NCI-H1105 treated with DMSO at 0.1 percent for 48 hours (cell line): ENCODE data around the gene SFR1.

ENCODE experiments used
- DNase-seq: peaks from one replicate; lab custom pipeline; 2025; lab: John Stamatoyannopoulos, UW

The SFR1 gene, protein sequence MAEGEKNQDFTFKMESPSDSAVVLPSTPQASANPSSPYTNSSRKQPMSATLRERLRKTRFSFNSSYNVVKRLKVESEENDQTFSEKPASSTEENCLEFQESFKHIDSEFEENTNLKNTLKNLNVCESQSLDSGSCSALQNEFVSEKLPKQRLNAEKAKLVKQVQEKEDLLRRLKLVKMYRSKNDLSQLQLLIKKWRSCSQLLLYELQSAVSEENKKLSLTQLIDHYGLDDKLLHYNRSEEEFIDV

DNA sequence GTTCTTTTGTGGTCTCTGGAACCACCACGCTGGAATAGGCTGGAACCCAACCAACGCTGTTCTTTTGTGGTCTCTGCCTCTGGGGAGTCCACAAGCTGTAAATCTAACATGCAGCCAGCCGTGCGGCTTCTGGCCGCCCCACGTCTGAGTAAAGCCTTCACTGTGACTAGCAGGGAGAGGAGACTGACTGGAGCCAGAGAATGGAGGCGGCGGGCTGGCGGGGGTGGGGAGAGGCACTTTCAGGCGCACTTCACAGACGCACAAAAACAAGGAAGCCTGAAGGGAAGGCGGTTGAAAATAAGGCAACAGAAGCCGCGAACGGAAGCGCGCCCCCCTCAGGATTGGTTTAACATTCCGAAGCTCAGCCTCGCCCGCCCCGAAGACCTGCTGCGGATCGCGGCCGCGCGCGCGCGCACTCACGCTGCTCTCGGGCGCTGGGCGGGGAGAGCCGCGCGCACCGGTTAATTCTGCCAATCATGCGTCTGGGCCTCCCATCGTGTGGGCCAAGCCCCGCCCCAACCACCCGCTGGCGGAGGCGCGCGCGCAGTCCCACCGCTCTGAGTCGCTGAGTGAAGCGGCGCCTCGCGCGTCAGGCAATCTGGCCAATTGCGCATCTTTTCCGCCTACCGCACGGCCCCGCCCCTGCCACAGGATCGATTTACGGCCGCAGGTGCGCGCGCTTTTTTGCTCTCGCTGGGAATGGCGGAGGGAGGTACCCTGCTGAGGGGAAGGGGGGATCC lies at the start of gene SFR1:
Gene SFR1, plus strand, starts transcription at position 687 of the 740 bp plus-strand sequence. Its CDS starts 13 bp downstream, at position 700.
- DNase-seq = peak; percentile 93

DNA sequence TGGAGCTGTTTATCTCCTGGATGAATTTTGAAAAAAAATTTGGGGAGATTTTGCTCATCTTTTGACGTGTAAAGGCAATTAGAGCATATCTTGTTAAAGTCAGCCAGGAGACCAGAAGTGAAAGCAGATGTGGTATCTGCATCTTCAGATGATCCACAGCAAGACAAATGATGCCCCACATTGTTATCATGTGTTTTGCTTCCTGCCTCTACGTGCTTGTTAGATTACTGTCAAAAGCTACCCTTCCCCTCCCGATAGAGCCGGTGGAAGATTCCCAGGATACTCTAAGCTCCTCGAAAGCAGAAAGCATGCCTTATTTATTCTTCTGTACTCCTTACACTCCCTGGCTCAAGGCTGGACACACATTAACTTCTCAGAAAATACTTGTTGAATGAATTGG lies 49.2 kb upstream of the SFR1 start:
- no peak for DNase-seq

DNA sequence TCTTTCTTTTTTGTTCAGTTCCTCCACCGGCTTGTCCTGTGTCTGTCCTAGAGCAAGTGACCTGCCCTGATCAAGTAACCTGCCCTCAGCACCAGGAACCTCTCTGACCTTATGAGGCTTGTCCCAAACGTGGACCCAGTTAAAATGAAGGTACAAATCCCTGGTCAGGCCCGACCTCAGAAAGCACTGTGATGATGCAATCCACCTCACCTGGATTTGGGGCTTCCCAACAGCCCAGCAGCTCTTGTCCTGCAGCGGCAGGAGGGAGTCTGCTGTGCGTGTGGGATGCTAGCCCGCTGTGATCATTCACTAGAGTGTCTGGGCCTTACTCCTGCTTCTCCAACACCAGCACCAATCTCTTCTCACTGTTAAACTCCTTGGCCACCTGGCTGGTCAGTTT lies 47.5 kb upstream of the SFR1 start:
- DNase-seq = no peak

DNA sequence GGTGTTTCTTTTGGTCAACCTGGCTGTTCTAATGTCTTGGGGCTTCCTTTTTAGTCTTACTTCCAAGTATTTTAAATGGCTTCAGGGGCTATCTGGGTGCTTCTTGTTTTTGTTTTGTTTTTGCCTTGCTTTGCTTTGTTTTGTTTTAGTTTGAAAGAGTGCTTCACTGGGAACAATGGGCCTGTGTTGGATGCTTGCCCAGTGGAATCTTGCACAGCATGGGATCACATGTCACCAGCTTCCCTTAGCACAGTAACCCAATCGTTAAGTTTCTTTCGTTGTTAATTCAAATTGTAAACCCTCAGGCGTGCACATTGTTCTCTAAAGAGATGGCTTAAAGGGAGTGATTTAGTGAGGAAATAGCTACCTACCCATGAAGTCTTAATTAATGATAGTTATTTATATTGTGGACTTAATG lies 45.2 kb upstream of the SFR1 start:
- peak; percentile 86 for DNase-seq

DNA sequence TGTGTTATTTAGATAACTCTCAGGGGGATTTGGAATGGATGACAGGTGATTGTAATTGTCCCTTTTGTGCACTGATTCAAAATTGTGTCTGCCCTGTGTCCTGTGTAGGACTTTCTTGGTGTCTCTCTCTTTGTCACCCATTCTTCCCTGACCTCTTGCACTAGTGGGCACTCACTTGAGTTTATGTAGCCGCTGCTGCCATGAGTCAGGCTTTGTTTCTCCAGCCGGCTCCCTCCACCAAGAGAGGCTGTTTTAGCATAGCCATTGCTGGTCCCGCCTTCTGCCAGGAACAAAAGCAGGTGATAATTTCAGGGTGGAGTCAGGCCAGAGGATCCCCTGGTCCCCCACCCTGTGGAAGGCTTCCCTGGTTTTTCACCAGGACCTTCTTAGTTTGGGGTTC lies 44.7 kb upstream of the SFR1 start:
- DNase-seq = peak; percentile 57

DNA sequence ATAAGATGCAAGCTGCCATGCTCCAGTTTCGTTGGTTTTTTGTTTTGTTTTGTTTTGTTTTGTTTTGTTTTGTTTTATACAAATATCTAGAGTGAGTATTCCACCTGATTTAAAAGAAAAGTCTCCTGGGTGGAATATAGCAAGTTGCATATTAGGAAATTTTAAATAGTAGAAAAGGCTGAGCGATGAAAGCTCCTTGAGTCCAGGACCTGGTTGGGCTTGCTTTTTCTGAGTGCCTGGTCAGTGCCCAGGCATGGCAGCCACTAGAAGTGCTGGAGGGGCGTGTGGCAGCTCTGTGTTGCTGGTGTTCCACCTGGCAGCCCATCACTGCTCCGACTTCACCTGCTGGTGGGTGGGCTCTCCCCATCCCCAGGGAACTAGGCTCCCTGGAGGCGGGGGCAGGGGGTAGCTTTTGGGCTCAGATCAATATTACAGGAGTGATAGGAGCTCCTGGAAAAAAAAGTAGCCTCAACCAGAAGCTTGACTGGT lies 44.3 kb upstream of the SFR1 start:
- peak; percentile 8 for DNase-seq

DNA sequence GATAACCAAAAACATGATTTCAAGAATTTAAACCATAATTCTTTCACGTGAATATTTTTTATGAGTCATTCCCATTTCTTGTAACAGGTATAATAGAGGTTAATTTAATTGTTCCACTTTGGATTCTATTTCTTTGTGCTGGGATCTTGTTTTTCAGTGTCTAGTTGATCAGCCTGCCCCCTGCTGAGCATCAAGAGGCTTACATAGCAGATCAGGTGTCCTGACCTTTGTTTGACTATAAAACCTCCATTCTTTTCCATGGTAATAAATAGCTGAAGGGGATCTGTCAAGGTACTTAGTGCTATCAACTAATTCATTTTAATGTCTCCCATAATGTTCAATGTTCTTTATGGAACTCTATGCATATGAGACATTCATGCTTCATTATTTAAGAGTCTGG lies 41.2 kb upstream of the SFR1 start:
- peak; percentile 40 for DNase-seq

DNA sequence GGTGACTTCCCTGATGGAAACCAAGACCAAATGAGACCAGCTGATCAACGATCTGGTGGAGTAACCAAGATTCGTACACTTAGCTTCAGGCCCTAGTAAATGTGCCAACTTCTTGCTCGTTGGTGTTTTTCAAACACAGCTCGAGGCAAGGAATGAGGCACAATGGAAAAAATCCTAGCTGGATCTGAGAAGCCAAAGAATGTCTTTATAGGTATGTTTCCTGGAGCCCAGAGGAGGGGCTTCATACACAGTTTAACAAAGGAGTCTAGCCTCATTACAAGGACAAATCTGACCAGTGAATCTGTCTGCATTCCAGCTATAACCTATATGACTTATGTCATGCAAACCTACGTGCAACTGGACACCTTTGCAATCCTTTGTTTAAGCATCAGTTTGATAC lies 40.0 kb upstream of the SFR1 start:
- no peak for DNase-seq

DNA sequence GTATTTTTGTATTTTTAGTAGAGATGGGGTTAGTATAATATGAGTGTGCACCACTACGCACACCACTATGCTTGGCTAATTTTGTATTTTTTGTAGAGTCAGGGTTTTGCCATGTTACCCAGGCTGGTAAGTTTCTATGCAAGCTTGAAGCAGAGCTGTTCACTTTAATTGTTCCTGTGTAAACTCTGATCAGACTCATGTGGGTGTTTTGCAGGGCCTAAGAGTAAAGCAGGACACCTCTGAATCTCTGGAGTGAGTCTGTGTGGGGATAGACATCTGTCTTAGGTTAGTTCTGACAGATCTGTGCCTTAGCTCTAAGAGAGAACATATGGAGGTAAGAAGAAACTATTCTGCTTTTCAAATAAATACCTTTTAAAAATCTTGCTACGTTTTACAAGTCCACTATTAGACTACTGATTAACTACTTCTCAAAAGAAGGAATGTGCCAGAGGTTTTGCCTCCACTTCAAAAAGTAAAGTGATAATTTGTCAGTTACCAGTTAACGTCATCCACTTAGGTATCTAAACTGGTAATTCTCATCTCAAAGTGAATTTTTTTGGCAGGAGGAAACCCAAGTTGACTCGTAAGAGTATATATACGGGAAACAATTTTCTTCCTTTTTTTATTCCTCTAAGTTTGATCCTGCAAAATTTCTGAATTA lies 37.4 kb upstream of the SFR1 start:
- no peak for DNase-seq

DNA sequence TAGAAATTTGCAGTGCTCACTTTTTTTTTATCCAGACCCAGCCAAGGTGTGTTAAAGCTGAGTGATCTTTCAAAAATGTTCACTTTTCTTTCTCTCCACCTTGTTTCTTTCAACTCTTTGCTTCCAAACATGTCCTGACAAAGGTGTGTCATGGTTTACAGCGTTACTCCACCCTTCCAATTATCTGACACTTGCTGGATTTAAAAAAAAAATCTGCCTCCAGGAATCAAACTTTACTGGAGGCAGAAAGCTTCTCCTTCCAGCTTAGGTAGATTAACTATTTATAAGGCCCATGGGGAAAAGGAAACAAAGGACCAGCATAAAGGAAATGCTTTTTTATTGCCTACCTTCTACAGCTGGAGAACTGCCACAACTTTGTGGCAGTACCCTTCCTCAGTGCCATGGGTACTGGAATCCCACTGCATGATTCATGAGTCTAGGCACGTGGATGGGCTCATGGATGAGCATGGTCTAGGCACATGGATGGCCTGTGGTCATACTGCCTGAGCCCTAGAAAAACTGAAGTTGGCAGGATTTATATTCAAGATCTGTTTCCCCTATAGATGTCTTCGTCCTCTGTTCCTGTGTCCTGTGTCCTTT lies 36.1 kb upstream of the SFR1 start, which contains the start of gene COL17A1:
Gene COL17A1, minus strand, starts transcription at position 80 of the 600 bp plus-strand sequence. CDS start 5,207 bp downstream, outside the sequence.
- DNase-seq = no peak

DNA sequence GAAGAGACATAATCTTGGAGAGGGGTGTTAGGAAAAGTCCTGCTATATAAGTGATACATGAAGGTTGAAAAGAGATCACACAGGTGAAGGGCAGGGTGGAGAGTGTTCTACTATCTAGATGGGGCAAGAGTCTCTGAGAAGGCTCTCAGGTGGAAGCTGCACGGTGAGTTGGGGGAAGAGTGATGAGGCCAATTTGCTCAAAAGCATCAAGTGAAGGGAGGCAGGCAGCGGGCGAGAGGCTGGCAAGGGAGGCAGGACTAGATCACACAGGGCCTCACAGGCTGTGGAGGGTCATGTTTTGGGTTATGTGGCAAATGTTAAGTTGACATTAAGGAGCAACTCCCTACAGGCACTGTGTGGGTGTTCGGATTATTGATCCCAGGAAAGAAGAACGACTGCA lies 33.7 kb upstream of the SFR1 start:
- no peak for DNase-seq

DNA sequence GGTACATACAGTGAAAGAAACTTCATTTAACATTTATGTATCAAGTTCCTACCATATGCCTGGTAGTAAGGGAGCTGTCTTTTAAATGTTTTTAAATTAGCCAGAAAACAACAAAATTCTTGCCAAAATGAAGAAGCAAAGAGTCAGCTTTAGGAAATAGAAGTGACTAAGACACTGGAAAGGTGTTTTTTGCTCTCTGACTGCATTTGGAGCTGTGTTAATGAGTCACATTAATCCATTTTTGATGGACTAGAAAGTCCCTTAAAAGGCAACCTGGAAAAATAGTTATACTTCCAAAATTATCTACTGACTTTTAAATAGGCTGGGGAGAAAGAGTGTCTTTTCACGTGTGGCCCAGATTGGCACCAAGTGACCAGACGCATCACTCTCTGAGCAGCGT lies 32.4 kb upstream of the SFR1 start:
- no peak for DNase-seq

DNA sequence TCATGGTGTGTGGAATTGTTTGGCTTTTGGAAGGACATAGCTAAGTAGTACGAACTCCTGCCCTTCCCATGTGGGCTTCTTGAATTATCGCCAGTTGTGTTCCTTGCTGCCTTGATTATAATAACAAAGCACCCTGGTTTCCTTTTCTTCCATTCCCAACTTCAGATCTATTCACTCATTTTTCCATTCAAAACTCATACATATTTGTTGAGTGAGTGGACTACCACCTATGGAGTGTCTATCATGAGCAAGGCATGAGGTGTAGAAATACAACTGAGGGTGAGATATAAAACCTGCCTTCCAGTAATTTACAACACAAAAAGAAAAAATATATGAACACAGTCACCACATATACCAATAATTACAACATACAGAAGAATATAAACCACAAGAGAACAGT lies 31.4 kb upstream of the SFR1 start:
- no peak for DNase-seq

DNA sequence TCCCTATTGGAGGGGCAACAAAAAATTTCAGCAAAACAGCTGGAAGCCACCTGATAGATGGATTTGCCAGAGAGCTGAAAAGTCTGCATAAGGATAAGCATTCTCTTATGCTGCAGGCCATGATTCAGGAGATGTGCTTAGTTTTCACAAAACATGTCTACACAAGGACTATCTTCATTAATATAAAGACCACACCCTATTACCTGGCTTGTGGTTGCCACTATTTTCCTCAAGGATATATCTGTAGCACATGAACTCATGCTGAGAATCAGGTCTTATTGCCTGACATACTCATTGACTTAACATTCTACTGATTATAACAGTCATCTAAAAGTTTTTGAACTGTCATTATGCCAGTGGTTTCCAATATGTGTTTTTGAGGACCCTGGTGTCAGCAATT lies 29.2 kb upstream of the SFR1 start:
- DNase-seq = no peak

DNA sequence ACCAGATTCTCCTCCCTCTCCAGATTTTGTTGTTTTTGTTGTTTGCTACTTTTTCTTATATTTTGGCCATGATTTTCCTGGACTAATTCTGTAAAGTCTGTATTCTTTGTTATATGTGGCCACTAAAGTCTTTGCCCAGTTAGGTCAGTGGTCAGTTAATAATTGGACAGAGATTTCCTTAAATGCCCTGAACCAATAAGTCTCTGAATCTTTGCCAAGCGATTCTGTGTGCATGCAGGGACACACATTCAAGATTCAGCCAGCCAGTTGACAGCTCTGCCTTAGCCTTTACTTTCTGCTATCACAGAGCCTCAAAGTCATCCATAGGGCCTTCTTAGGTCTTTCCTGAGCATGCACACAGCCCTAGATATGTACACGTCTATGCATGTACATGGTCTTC lies 25.3 kb upstream of the SFR1 start:
- no peak for DNase-seq

DNA sequence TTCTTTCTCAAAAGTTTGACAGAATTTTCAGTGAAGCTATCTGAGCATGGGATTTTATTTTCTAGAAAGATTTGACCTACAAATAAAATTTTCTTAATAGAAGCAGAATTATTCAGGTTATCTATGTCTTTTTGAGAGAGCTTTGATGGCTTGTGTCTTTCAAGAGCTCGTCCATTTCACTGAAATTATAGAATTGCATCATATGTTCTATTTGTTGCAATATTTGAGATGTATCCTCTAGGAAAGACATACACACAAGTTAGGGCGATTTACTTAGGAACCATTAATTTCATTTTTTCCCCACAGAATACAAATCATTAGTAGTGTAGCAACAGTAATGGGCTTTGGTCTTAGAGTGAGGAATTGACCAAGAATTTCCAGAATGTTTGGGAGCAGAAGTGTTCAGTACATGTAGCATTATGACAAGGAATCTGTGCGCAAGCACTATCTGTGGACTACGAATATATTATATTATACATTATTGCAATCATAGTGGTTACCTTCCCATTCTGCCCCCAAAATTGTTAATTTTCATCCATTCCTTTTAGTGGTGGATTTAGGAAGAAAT lies 23.5 kb upstream of the SFR1 start:
- DNase-seq = no peak

DNA sequence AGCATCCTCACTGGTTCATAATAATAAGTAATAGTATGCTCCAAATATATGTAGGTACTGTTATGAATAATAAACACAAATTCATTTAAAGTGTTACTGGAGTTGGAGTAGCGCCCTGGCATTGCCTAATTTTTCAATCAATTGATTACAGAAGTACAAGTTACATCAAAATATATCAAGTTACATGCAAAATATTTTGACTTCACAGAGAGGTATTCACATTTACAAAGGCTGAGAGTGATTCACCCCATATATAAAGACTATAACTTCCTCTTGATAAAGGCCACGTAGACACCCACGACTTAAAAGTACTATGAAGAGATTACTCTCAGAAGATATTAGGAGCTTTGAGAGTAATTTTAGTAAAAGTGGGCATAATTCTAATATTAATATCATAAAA lies 22.7 kb upstream of the SFR1 start:
- DNase-seq = no peak

DNA sequence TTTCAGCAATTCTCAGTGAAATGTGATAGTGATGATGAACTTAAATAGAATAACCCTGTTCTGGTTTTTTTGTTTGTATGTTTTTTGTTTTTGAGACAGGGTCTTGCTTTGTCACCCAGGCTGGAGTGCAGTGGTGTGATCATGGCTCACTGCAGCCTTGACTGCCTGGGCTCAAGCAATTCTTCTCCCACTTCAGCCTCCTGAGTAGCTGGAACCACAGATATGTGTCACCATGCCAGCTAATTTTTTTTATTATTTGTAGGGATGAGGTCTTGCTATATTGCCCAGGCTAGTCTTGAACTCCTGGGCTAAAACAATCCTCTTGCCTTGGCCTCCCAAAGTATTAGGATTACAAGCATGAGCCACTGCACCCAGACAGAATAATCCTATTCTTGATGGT lies 22.0 kb upstream of the SFR1 start:
- no peak for DNase-seq

DNA sequence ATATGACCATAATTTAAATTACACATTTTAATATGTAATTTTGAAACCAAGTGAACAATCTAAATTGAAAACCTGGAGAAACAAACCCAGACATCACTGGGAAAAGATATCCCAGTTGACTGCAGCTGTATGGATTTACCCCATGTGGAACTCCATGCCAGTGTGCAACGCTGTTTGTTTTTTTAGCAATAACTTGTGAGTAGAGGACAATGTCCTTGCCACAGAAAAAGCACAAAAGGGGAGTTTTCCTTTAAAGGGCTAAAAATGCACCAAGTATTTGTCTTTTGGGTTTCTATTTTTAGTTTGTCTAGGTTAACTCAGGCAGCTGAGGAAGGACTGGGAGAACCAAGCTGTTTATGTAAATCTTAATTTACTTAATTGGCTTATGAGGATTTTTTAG lies 21.2 kb upstream of the SFR1 start:
- DNase-seq = no peak

DNA sequence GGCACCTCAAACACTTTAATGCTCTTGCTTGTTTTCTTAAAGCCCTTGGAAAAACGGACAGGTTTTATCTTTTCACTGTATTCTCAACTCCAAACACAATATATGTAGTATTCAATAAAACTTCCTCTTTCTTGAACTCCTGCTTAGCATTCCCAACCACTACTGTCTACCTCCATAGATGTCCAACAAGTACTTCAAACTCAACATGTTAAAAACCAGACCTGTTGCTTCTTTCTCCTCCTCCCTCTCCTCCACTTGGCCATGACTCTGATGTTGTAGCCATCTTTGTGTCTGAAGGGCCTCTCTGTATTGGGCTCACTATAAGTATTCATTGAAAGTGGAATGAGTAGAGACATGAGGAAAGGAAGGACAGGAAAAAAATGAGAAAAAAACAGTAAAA lies 20.1 kb upstream of the SFR1 start:
- DNase-seq = no peak

DNA sequence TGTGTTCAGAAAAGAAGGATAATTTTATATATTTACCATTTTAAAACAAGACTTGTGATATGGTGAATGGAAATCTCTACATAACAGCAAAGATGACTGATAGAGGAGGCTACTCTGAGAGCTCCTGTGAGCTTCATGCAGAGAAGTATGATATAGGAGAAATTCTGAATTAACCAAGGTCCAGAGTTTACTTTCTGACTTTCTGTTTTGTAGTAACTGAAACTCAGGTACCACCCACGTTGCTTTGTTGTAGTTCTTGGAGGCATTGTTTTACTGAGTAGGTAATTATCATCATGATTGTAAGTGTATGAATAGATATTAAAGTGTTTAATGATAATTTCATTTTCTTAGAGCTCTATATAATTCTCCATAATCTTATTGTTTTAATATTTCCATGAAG lies 18.0 kb upstream of the SFR1 start:
- DNase-seq = no peak

DNA sequence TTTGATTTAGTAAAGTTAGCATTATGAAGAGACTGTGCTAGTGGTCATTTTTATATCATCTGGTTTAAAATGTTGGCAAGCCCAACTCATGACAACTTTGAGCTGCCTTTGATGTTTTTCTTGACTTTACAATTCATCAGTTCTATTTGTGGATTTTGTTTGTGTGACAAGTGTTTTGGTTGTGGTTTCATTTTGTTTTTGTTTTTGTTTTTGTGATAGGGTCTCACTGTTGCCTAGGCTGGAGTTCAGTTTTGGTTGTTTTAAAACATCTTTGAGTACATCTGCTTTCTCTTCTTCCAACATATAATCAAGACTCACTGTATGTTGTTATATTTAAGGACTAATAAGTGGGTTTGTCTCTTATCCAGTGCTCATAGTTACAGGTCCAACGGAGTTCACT lies 17.6 kb upstream of the SFR1 start:
- no peak for DNase-seq
